Measurements from ENCODE around the gene IGSF21. TPM values are rescaled to one million over a fixed set of nuclear protein-coding genes. Genes with fewer than 3 reads are reported as not detected.

IGSF21 gene
- total and polyA plus RNA-seq, 2 of the 8 experiments (the other 6 are each of a cell fraction or from before 2014, with no cell fraction given) = 22.5 to 28.5 TPM

DNA sequence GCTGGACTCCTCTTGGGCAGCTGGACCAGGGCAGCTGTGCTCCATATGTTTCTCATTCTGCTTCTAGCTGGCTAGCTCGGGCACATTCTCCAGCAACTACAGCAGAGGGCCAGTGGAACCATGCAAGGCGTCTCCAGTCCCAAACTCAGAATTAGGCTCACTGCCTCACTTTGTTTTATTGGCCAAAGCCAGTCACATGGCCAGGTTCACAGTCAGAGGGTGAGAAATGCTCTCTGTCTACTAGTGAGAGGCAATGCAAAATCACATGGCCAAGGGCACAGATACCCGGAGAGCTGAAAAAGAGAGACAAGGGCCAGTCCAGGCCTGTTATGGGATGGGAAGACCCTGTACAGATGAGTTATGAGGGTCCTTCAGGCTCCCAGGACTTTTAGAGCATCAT lies 294.3 kb downstream of the IGSF21 start:
- Histone ChIP-seq H3K4me2 (ENCODE audit: insufficient read depth in 1 of 2, low read depth in 2 of 2, low read length in 2 of 2) (no peak overlapping the region), H3K79me1 (ENCODE audit: low read depth, low read length) (no peaks in the 10 kb centered on the region), H2BK120ac (replicated peaks; ENCODE audit: low read depth, low read length) (no peak overlapping the region), H3K9me3 (ENCODE audit: insufficient read depth in 2 of 2, low read depth in 1 of 2, low read length in 1 of 2) (no peaks in the 10 kb centered on the region), H2BK15ac (ENCODE audit: low read length) (no peak overlapping the region), H4K20me1 (replicated peaks in 1 of 2; ENCODE audit: control insufficient read depth in 1 of 2, insufficient read depth in 2 of 2, low read length in 2 of 2) (no peaks in the 10 kb centered on the region), H3K27ac (ENCODE audit: low read depth, low read length) (no peak overlapping the region), H3K4me3 (ENCODE audit: extremely low read depth in 1 of 4, insufficient read depth in 2 of 4, low read depth in 3 of 4, low read length in 4 of 4) (no peak overlapping the region), H2BK5ac (ENCODE audit: low read depth, low read length) (no peak overlapping the region), H2BK12ac (ENCODE audit: low read depth, low read length) (no peak overlapping the region), H2BK20ac (ENCODE audit: low read length) (no peak overlapping the region), H3K14ac (ENCODE audit: insufficient read length) (no peak overlapping the region), H3K9ac (replicated peaks in 1 of 4; ENCODE audit: extremely low read depth in 1 of 4, low read depth in 3 of 4, low read length in 3 of 4) (no peak overlapping the region), H2AFZ (ENCODE audit: low read length) (no peak overlapping the region), H3K4ac (replicated peaks; ENCODE audit: insufficient read length, low read depth, low read length) (no peak overlapping the region), H3K23ac (ENCODE audit: insufficient read length) (no peak overlapping the region), H4K91ac (replicated peaks; ENCODE audit: insufficient read length, low read length) (peak overlapping the region; percentile 10), H4K8ac (ENCODE audit: extremely low read depth, insufficient read depth, low read length) (no peak overlapping the region), H3K27me3 (replicated peaks in 1 of 4; ENCODE audit: control insufficient read depth in 3 of 4, extremely low read depth in 1 of 4, insufficient read depth in 3 of 4, low read length in 3 of 4) (no peaks in the 10 kb centered on the region; a peak in 3 of 7 replicates), H2AK5ac (ENCODE audit: low read depth, low read length) (no peak overlapping the region), H3K79me2 (ENCODE audit: control insufficient read depth in 1 of 2, insufficient read depth in 2 of 2, low read length in 2 of 2) (no peaks in the 10 kb centered on the region), H3K56ac (replicated peaks; ENCODE audit: insufficient read length, low read depth, low read length) (no peak overlapping the region), H3K18ac (ENCODE audit: extremely low read depth, low read length) (no peak overlapping the region), H3K4me1 (replicated peaks in 1 of 4; ENCODE audit: control insufficient read depth in 3 of 4, insufficient read depth in 4 of 4, low read length in 3 of 4) (peaks cover 0 to 10% (median 6%) of the 10 kb centered on the region in 4 experiments; a peak in 5 of 7 replicates), H4K5ac (ENCODE audit: insufficient read length, low read depth, low read length) (no peak overlapping the region), H3K36me3 (ENCODE audit: control insufficient read depth in 2 of 4, insufficient read depth in 4 of 4, low read length in 3 of 4) (no peaks in the 10 kb centered on the region), H3K23me2 (ENCODE audit: low read depth, low read length) (no peaks in the 10 kb centered on the region)
- ChIA-PET CTCF (ENCODE audit: partially characterized antibody) (interaction anchor here (0.6 to 1.5 kb wide), 6 partner anchors 10 to 460 kb away, joined by 3 to 6 read pairs (median 4); no protein-coding TSS in a partner anchor), POLR2A (ENCODE audit: partially characterized antibody) (interaction anchor here (1.4 to 1.7 kb wide), 3 partner anchors 8 to 18 kb away, joined by 3 to 4 read pairs (median 3); no protein-coding TSS in a partner anchor)
- TF ChIP-seq MAX (IDR thresholded peaks at IDR 0.05) = no peak
- TF ChIP-seq ATF3 (IDR thresholded peaks at IDR 0.05; ENCODE audit: insufficient read depth, low read depth, low read length) = no peak
- TF ChIP-seq SP1 (IDR thresholded peaks at IDR 0.05; ENCODE audit: low read depth, low read length) = no peak
- TF ChIP-seq EP300 (IDR thresholded peaks at IDR 0.05; ENCODE audit: borderline replicate concordance in 1 of 2, low read depth in 2 of 2, low read length in 2 of 2) = no peak
- TF ChIP-seq CHD1 (IDR thresholded peaks at IDR 0.05; ENCODE audit: low read depth, low read length) = no peak
- TF ChIP-seq BCL11A (IDR thresholded peaks at IDR 0.05; ENCODE audit: low read depth in 2 of 2, low read length in 2 of 2) = no peak
- no peak for TF ChIP-seq GTF2F1 (IDR thresholded peaks at IDR 0.05; ENCODE audit: borderline replicate concordance, low read depth, low read length)
- no peak for FAIRE-seq
- no peak for DNase-seq (ENCODE audit: low read depth in 1 of 2, low spot score in 2 of 2)
- 91% methylated on average over 3 of the region's 3 CpGs; no CpG with 5 or more reads in 1 of the 2 experiments for WGBS, 2 experiments (ENCODE audit: extremely low coverage in 1 of 2, insufficient coverage in 1 of 2, insufficient read length in 1 of 2, insufficient replicate concordance in 2 of 2, low coverage in 1 of 2, low lambda C conversion rate in 2 of 2, missing lambda C conversion rate in 1 of 2)
